C4-2B (cell line): Measurements from ENCODE around the gene TMEM259.

Experiments used
- ZFX ChIP-seq: fragments of 450-650 bp; IDR thresholded peaks from 2 replicates; pipeline ENCODE4 v1.6.1; 2017
- TF ChIP-seq, protein P1 (sequence below): fragments of 450-650 bp; conservative IDR thresholded peaks from 2 replicates; pipeline ENCODE4 v1.5.1; 2017; ENCODE audit warnings: mild to moderate bottlenecking

DNA sequence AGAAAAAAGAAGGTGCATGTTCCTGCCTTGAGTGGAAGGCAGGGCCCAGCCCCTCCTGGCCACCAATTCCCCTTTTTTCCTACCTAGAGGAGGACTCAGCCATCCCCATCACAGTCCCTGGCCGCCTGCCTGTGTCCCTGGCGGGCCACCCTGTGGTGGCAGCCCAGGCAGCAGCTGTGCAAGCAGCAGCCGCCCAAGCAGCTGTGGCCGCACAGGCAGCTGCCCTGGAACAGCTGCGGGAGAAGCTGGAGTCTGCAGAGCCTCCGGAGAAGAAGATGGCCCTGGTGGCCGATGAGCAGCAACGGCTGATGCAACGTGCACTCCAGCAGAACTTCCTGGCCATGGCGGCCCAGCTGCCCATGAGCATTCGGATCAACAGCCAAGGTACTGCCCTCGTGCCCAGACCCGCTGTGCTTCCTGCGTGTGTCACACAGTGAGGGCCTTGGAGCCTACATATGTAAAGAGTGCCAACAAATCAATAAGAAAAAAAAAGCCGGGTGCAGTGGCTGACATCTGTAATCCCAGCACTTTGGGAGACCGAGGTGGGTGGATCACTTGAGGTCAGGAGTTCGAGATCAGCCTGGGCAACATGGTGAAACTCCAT, 54.3 kb downstream of the TMEM259 start:
- TF ChIP-seq, protein P1, sequence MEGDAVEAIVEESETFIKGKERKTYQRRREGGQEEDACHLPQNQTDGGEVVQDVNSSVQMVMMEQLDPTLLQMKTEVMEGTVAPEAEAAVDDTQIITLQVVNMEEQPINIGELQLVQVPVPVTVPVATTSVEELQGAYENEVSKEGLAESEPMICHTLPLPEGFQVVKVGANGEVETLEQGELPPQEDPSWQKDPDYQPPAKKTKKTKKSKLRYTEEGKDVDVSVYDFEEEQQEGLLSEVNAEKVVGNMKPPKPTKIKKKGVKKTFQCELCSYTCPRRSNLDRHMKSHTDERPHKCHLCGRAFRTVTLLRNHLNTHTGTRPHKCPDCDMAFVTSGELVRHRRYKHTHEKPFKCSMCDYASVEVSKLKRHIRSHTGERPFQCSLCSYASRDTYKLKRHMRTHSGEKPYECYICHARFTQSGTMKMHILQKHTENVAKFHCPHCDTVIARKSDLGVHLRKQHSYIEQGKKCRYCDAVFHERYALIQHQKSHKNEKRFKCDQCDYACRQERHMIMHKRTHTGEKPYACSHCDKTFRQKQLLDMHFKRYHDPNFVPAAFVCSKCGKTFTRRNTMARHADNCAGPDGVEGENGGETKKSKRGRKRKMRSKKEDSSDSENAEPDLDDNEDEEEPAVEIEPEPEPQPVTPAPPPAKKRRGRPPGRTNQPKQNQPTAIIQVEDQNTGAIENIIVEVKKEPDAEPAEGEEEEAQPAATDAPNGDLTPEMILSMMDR: no peak
- TF ChIP-seq ZFX: no peak
